ENCODE results near the gene FAM217A. TPM values are rescaled to one million over a fixed set of nuclear protein-coding genes. Genes with fewer than 3 reads are reported as not detected.
"Not testable (repeated sequence)": the region's sequence is repeated elsewhere in the genome, so short reads cannot be mapped to it uniquely, and the experiment has no call there.

Gene FAM217A
- polyA plus RNA-seq (2013, experiment 1 of 2; ENCODE audit: insufficient read length) = not detected
- polyA plus RNA-seq (2013, experiment 2 of 2; ENCODE audit: insufficient read length) = not detected

- DNase-seq = no peak
Measured at GRCh38 chr6:4078691-4079471, at the start of gene FAM217A. Gene FAM217A (minus strand): TSS chr6:4079137. CDS start chr6:4077414, 1,723 bp downstream.

- DNase-seq = no peak
Measured at GRCh38 chr6:4128072-4128471, 49.1 kb upstream of the FAM217A start.

DNA sequence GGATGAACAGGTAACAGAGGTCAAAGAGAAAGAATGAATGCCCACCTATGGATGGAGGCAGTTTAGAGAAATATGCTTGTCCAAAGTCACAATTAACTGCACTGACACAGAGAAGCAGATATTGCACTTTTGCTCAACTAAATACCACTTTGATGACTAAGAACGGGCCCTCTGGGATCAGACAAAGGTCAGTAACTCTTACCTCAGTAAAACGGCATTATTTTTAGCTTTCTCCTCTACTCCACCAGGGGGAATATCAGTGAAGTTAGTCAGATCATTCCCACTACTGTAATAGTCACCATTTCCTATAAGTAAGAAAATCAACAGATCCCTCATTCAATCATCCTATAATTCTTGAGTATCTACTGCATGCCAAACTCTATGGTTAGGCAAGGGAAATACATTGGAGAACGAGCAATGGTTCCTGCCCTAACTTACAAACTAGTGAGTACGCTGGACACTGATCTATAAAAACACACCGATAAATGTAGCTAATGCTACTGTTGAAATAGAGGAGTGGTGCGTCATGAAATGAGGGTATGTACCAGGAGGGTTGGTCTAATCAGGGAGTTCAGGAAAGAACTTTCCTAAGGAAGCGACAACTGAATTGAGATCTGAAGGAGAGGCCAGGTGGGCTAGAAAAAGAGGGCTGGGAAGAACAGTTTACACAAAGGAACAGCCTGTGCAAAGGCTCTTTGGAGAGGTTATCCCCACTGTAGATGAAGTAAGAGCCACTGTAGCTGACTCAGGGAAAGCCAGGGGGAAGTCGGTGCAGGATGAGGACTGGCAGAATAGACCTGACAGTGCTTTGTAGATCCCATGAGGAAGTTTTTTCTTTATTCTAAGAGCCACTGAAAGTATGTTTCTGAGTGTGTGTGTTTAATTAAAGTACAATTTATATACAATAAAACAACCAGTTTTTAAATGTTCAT is 47.3 kb upstream of the FAM217A start:
- peak; percentile 90 for DNase-seq

DNA sequence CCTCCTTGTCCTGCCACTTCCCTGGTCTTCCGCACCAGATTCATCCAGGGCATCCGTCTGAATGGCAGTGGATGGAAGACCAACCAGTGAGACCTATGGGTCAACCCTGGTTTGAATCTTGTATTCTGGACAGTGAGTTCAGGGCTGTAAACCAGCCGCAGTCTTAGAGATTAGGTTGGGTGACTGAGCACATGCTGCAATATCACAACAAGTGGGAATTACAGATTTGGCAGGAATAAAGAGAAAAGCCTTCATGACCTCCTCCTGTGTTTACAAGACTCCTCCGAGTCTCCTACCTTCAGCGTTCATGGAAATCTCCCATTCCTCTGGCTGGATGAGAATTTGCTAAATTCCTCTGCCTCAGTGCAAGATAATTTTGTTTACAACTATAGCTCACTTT is 46.6 kb upstream of the FAM217A start:
- DNase-seq = no peak

GRCh38 chr6:4124351-4124750 is 45.4 kb upstream of the FAM217A start:
- DNase-seq = no peak

DNA sequence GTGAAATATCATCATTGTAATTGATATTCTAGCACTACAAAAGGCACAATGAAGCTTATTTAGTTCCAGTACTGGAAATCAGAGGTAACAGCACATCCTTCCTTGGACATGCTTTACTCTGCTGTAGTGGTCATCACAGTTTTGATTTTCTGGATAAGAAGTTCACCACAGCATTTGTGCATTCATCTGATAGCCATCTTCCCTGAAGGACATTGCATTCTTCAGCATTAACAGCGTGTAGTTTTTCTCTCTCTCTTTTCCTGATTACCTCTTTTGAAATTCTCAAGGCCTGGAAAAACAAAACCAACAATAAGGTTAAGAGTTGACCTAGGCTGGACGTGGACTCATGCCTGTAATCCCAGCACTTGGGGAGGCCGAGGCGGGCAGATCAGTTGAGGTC is 36.8 kb upstream of the FAM217A start:
- no peak for DNase-seq

DNA sequence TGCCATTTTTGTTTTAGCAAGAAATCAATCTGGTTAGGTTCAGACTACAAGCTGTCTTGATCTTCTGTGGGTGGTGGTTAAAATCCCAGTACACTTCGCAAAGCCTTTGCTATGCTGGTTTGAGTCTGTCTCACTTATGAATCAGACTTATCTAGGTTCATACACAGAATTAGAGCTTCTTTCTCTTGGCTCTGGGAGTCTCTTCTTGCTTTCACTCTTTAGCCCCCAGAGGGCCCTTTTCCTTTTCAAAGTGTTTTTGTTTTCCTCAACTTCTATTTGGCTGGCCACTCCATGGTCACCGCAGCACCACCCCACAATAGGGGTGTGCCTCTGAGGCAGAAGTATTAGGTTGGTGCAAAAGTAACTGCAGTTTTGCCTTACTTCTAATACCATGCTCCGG is 35.2 kb upstream of the FAM217A start:
- no peak for DNase-seq

DNA sequence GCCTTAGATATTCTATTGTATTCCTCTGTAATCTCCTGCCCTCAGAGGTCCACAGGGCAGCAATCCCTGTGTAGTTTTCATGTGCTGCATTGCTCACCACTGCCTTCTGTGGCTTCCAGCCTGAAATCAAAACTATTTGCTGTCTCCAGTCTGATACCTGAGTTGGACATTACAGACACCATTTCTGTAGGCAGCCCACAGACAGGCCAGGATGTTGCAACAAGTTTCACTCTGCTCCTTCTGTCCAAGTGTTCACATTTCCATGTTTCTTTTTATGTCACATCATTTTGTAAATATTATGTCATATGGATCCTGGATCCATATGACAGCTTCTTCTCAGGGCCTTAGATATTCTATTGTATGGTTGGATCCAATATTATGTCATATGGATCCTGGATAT is 34.7 kb upstream of the FAM217A start:
- no peak for DNase-seq

- no peak for DNase-seq
Measured at GRCh38 chr6:4112366-4112765, 33.4 kb upstream of the FAM217A start.

DNA sequence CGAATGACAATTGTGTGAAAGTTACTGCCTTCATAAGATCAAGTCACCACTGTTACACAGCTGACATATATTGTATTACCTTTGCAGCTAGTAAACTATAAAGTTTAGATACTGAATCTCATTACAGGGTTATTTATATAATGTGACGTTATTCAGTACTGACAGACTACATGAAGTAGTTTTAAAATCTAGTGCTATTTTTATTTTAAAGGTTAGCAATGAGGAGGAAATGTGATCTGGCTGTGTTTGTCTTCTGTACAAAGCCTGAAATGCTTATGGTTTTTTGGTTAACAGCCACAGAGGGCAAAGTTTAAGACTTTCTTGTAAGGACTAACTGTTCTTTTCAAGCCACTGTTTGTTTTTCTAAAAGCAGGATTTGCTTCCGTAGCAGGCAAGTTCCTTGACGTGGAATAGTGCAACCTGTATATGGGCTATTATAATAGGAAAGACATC is 30.5 kb upstream of the FAM217A start:
- DNase-seq = not testable (repeated sequence)

DNA sequence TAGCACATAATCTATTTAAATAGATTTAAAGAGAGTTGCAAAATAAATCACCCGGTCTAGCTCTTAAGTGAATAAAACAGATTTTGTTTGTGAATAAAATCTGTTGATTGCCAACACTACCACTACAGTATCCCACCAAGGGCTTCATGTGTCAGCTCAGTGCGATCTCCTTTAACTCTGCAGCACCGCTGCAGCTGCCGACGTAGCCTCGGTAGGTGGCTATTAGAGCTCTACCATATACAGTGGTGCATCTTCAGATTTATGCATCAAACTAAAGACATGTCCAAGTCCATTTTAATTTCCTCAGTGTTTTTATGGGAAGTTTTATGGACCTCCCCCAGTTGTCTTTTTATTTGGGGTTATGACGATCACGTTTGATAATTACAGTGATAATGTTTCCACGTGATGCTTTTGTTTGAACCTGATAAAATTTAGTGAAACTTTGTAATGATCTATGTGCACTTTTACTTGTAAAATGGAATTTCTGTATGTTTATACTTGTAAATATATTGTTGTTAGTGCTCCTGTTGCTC is 29.7 kb upstream of the FAM217A start:
- no peak for DNase-seq

DNA sequence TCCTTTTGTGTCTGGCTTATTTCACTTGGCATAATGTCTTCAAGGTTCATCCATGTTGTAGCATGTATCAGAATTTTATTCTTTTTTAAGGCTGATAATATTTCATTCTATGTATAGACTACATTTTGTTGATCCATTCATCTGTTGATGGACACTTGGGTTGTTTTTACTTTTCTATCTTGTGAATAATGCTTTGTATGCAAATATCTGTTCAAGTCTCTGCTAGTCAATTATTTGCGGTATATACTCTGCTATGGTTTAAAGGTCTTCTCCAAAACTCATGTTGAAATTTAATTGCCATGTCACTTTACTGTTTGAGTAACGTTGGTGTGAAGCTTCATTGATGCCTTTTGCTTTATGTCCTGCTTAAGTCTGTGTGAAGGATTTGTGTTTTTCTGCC is 28.9 kb upstream of the FAM217A start:
- DNase-seq = no peak

DNA sequence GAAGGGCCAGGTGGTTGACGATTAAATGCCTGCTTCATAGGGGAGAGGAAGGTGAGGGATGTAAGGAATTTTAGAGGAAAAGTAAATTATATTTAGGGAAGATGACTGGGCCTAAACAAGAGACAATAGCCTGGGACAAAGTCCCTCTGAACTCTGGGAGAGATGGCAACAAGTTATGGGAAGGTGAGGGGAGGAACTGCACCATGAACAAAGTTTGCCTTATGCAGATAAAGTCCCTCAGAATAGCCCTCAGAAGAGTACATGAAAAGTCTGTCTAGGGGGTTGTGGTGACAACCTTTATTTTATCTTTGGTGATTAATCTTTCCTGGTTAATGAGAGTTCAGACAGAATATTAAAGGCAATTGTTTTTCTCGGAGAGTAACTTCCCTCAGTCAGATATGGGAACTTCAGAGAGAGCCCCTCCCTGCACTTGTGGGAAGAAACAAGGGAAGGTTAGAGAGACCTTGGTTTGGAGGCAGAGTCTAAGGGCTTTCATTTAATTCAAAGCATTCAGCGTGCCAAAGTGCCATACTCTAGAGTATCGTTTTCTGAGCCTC is 27.1 kb upstream of the FAM217A start:
- DNase-seq = no peak

GRCh38 chr6:4103929-4104328 is 25.0 kb upstream of the FAM217A start:
- no peak for DNase-seq

GRCh38 chr6:4102687-4103244 is 23.8 kb upstream of the FAM217A start:
- no peak for DNase-seq

DNA sequence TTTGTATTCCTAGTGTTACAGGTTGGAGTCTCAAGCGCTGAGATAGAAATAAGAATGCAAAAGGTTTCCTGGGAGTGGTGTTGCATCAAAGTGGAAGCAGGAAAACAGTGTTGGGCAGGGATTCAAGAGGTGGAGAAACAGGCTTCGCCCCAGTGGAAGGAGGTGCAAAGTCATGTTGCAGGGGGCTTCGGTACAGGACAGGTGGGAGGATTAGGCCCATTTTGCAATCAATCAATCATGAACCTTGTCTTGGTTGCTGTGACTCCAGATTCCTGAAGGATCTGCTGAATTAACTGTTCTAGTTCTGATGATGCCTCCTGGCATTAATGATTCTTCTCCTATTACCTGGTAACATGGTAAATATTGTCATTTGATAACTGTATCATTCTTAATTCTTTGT is 22.4 kb upstream of the FAM217A start:
- no peak for DNase-seq

- DNase-seq = no peak
Measured at GRCh38 chr6:4100655-4101054, 21.7 kb upstream of the FAM217A start.

- DNase-seq = no peak
Measured at GRCh38 chr6:4093288-4093687, 14.4 kb upstream of the FAM217A start.

DNA sequence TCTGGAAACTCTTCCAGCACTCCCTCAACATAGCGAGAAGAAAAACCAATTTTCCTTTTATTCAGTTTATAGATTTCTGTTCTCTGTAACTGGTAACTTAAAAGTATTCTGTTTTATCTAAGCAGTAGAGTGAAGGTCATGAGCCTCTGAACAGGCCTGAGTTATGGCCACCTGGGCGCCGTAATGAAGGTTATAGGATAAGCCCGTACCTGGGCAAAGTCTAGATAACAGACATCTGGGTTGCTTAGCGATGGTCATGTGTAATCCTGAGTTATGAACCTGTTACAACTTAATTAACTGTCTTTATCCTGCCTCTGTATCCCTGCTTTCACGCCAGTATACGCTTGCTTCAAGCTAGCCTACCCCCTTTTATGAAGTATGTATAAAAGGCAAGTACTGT is 13.0 kb upstream of the FAM217A start:
- no peak for DNase-seq

DNA sequence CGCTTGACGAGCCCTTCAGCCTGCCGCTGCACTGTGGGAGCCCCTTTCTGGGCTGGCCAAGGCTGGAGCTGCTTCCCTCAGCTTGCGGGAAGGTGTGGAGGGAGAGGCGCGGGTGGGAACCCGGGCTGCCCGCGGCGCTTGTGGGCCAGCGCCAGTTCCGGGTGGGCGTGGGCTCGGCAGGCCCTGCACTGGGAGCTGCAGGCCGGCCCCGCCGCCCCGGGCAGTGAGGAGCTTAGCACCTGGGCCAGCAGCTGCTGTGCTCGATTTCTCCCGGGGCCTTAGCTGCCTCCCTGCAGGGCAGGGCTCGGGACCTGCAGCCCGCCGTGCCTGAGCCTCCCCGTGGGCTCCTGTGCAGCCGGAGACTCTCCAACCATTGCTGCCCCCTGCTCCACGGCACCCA is 11.1 kb upstream of the FAM217A start:
- not testable (repeated sequence) for DNase-seq

GRCh38 chr6:4088704-4089103 is 9.8 kb upstream of the FAM217A start:
- no peak for DNase-seq

DNA sequence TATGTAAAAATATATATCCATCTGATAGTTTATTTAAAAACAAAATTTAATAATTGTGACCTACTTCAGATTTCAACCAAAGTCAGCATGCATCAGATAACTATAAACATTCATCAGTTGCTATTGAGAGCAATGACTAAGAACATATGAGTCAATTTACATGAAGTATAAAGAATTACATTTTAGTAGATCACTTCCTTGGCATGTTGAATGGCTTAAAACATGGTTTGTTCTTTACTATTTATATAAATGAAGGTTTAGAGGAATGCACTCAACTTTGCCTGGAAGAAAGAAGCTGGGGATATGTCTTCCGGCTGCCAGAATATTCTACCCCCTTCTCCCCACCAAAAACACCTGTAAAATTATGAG is 6.4 kb upstream of the FAM217A start:
- peak; percentile 67 for DNase-seq

Measured in fibroblast of skin of abdomen (primary cell).